ENCODE data around the gene DRAP1.

The DRAP1 gene

DNA sequence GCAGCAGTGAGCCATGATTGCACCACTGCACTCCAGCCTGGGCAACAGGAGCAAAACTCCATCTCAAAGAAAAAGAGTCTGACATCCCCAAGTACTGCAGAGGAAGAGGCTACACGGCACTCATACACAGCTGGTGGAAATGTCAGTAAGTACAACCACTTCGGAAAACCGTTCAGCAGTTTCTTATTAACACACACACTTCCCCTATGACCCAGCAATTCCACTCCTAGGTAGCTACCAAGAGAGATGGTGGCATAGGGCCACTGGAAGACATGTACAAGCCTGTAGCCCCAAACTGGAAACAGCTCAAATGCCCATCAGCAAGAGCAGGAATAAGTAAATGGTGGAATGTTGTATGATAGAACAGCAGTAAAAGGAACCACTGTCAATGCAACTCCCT, 3.3 kb downstream of the DRAP1 start:
- no peaks in the 10 kb centered on the region for H3K9me3 ChIP-seq (ENCODE audit: control insufficient read depth, low read depth, low read length)
- no peaks in the 10 kb centered on the region for H3K27me3 ChIP-seq (ENCODE audit: control insufficient read depth, insufficient read depth, low read length)
- no peak overlapping the region for H3K9ac ChIP-seq (ENCODE audit: low read length)
- no peak overlapping the region for H3K4me3 ChIP-seq (ENCODE audit: low read length)
- peaks cover 5% of the 10 kb centered on the region for H3K4me1 ChIP-seq (ENCODE audit: control insufficient read depth, low read depth, low read length)
- no peak overlapping the region for H3K27ac ChIP-seq (ENCODE audit: low read length)
- H3K36me3 ChIP-seq (ENCODE audit: control insufficient read depth, low read depth, low read length), result peaks cover 4% of the 10 kb centered on the region

DNA sequence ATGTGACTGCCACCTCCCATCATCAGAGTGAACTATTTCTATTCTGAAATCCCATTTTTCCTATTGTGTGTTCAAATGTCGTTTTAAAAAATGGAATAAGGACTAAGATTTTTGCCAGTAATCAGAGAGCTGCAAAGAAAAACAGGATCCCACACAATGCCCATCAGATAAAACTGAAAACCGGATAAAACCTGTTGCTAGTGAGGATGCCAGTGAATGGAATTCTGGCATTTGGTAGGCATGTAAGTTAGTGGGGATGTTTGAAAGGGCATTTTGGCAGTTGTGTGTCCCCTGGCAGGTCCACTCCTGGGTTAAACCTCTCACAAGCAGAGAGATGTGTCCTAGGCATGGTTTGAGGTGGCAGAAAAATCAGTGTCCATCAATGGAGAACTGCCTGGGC, 6.2 kb downstream of the DRAP1 start:
- H3K27me3 ChIP-seq (ENCODE audit: control insufficient read depth, insufficient read depth, low read length), result no peaks in the 10 kb centered on the region
- no peaks in the 10 kb centered on the region for H3K4me1 ChIP-seq (ENCODE audit: control insufficient read depth, low read depth, low read length)
- H3K9me3 ChIP-seq (ENCODE audit: control insufficient read depth, low read depth, low read length), result no peaks in the 10 kb centered on the region
- H3K36me3 ChIP-seq (ENCODE audit: control insufficient read depth, low read depth, low read length), result peaks cover 4% of the 10 kb centered on the region
- H3K27ac ChIP-seq (ENCODE audit: low read length), result no peak overlapping the region
- H3K4me3 ChIP-seq (ENCODE audit: low read length), result no peak overlapping the region
- no peak overlapping the region for H3K9ac ChIP-seq (ENCODE audit: low read length)

DNA sequence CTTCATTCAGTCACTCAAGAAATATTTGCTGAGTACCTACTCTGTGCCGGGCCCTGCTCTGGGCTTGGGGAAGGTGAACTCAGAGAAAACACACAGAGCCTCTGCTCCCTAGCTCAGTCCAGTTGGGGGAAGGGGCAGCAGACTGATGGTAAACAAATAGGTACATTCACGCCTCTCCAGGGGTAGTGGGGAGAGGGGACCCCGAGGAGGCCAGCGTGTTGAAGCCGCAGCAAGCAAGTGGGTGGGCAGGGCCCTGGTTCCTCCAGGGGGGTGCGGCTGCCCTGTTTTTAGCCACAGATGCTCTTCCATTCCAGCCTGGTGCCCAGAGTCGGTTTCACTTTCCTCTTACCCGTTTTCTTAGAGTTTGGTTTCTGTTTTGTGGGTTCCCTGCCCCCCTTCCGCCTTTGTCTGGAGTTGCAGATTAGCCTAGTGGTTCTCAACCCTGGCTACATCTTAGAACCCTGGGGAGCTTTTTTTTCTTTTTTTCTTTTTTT, 8.7 kb downstream of the DRAP1 start:
- no peak overlapping the region for H3K4me3 ChIP-seq (ENCODE audit: low read length)
- H3K36me3 ChIP-seq (ENCODE audit: control insufficient read depth, low read depth, low read length), result no peaks in the 10 kb centered on the region
- H3K27ac ChIP-seq (ENCODE audit: low read length), result no peak overlapping the region
- peaks cover 4% of the 10 kb centered on the region for H3K4me1 ChIP-seq (ENCODE audit: control insufficient read depth, low read depth, low read length)
- H3K9me3 ChIP-seq (ENCODE audit: control insufficient read depth, low read depth, low read length), result no peaks in the 10 kb centered on the region
- H3K9ac ChIP-seq (ENCODE audit: low read length), result no peak overlapping the region
- H3K27me3 ChIP-seq (ENCODE audit: control insufficient read depth, insufficient read depth, low read length), result no peaks in the 10 kb centered on the region

DNA sequence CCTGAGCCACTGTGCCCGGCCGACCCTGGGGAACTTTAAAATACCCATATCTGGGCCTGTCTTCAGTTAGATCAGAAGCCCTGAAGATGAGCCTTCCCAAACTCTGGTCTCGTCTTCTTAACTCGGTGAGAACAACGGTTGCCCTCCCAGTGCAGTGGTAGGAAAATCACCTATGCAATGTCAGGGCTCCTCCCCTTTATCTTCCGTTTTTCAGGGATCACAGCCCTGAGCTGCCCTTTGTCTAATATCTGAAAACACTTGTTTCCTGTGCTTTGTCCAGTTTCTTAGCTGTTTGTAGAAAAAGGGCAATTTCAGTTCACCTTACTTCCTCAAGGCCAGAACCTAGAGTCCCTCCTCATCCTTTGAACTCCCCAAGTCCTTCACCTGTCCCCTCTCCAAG, 9.4 kb downstream of the DRAP1 start:
- no peak overlapping the region for H3K27ac ChIP-seq (ENCODE audit: low read length)
- H3K9me3 ChIP-seq (ENCODE audit: control insufficient read depth, low read depth, low read length), result no peaks in the 10 kb centered on the region
- H3K36me3 ChIP-seq (ENCODE audit: control insufficient read depth, low read depth, low read length), result no peaks in the 10 kb centered on the region
- no peak overlapping the region for H3K4me3 ChIP-seq (ENCODE audit: low read length)
- no peaks in the 10 kb centered on the region for H3K27me3 ChIP-seq (ENCODE audit: control insufficient read depth, insufficient read depth, low read length)
- H3K4me1 ChIP-seq (ENCODE audit: control insufficient read depth, low read depth, low read length), result peaks cover 4% of the 10 kb centered on the region
- no peak overlapping the region for H3K9ac ChIP-seq (ENCODE audit: low read length)

DNA sequence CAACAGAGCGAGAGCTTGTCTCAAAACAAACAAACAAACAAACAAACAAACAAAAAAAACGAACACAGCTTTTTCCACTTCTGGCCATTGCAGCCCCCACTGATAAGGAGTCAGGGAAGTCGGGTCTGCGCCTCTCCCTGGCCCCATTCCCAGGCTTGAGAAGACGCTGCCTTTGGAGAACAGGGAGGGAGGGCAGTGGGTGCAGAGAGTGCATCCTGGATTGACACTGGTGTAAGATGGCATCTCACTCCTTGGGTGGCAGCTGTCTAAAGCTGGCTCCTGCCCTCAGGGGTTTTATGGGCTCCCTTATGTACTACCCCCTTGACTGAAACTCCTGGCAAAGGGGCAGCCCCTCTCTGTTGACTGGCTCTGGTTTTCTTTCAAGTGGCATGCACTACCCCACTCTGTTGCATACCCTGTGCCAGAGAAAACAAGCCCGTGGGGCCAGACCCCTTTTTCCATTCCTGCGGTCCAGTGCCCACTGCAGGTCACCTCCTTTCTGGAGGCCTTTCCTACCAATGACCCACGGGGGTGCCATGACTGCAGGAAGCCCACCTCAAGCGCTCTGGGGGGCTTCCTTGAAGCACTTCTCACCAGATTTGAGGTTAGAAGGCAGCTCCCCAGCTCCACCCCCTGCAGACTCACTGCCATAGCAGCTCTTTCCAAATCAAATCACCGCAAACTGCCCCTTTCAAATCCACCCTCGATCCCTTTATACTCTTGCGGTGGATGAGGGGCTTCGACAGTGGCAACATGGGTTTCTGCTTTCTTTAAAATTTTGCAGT, 12.7 kb downstream of the DRAP1 start:
- no peaks in the 10 kb centered on the region for H3K36me3 ChIP-seq (ENCODE audit: control insufficient read depth, low read depth, low read length)
- no peak overlapping the region for H3K27ac ChIP-seq (ENCODE audit: low read length)

DNA sequence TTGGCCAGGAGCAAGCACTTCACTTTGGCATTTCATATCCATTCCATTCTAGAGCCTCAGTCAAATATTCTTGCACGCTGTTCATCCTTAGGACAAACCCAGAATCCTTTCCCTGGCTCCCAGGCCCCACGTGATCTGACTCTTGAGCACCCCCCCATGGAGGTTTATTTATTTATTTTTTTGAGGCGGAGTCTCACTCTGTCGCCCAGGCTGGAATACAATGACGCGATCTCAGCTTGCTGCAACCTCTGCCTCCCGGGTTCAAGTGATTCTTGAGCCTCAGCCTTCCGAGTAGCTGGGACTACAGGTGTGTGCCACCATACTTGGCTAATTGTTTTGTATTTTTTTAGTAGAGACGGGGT, 13.3 kb downstream of the DRAP1 start:
- no peak overlapping the region for H3K4me3 ChIP-seq (ENCODE audit: low read length)
- peaks cover 4% of the 10 kb centered on the region for H3K4me1 ChIP-seq (ENCODE audit: control insufficient read depth, low read depth, low read length)
- H3K36me3 ChIP-seq (ENCODE audit: control insufficient read depth, low read depth, low read length), result no peaks in the 10 kb centered on the region
- H3K27me3 ChIP-seq (ENCODE audit: control insufficient read depth, insufficient read depth, low read length), result no peaks in the 10 kb centered on the region
- H3K27ac ChIP-seq (ENCODE audit: low read length), result no peak overlapping the region
- H3K9ac ChIP-seq (ENCODE audit: low read length), result no peak overlapping the region
- no peaks in the 10 kb centered on the region for H3K9me3 ChIP-seq (ENCODE audit: control insufficient read depth, low read depth, low read length)

More for the DNA sequence above, 12.7 kb downstream of the DRAP1 start:
- Histone ChIP-seq H3K4me1 (ENCODE audit: control insufficient read depth, low read depth, low read length) (peaks cover 4% of the 10 kb centered on the region), H3K27me3 (ENCODE audit: control insufficient read depth, insufficient read depth, low read length) (no peaks in the 10 kb centered on the region), H3K9ac (ENCODE audit: low read length) (no peak overlapping the region), H3K9me3 (ENCODE audit: control insufficient read depth, low read depth, low read length) (no peaks in the 10 kb centered on the region), H3K4me3 (ENCODE audit: low read length) (no peak overlapping the region)

DNA sequence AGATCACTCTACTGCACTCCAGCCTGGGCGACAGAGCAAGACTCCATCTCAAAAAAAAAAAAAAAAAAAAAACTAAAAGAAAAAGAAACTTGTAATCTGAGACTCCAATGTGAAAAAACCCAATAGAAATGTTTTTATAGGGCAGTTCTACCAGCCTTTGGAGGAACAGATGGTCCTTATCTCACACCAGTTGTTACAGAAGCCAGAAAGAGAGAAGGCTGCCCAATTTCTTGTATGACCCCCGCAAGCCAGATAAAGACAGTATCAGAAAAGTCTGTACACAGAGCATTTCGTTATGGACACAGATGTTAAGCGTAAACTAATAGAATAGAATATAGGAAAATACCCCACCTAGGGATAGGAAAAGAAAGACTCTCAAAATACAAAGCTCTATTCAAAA, 14.8 kb downstream of the DRAP1 start:
- no peaks in the 10 kb centered on the region for H3K27me3 ChIP-seq (ENCODE audit: control insufficient read depth, insufficient read depth, low read length)
- H3K4me3 ChIP-seq (ENCODE audit: low read length), result no peak overlapping the region
- no peak overlapping the region for H3K27ac ChIP-seq (ENCODE audit: low read length)
- H3K9ac ChIP-seq (ENCODE audit: low read length), result no peak overlapping the region
- H3K36me3 ChIP-seq (ENCODE audit: control insufficient read depth, low read depth, low read length), result no peaks in the 10 kb centered on the region
- peaks cover 4% of the 10 kb centered on the region for H3K4me1 ChIP-seq (ENCODE audit: control insufficient read depth, low read depth, low read length)
- no peaks in the 10 kb centered on the region for H3K9me3 ChIP-seq (ENCODE audit: control insufficient read depth, low read depth, low read length)

DNA sequence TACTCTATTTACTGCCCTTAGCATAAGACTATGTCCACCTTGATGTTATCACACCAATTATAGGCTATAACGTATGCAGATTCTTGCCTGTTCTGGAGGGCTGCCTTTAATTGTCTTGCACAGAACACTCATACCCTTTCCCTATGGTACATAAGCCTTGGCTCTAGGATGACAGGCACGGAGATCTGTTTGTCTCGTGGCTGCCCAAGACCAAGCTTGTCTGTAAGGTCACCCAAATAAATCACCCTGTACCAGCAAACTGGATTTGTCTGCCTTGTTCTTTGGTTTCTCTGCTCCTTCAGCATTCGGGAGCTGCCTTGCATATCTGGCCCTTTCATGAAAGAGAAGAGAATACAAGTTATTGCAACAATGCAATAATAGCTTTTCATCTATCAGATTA, 18.5 kb downstream of the DRAP1 start:
- H3K27ac ChIP-seq (ENCODE audit: low read length), result no peak overlapping the region
- H3K27me3 ChIP-seq (ENCODE audit: control insufficient read depth, insufficient read depth, low read length), result no peaks in the 10 kb centered on the region
- no peaks in the 10 kb centered on the region for H3K9me3 ChIP-seq (ENCODE audit: control insufficient read depth, low read depth, low read length)
- H3K9ac ChIP-seq (ENCODE audit: low read length), result no peak overlapping the region
- H3K36me3 ChIP-seq (ENCODE audit: control insufficient read depth, low read depth, low read length), result no peaks in the 10 kb centered on the region
- H3K4me1 ChIP-seq (ENCODE audit: control insufficient read depth, low read depth, low read length), result no peaks in the 10 kb centered on the region
- H3K4me3 ChIP-seq (ENCODE audit: low read length), result no peak overlapping the region

DNA sequence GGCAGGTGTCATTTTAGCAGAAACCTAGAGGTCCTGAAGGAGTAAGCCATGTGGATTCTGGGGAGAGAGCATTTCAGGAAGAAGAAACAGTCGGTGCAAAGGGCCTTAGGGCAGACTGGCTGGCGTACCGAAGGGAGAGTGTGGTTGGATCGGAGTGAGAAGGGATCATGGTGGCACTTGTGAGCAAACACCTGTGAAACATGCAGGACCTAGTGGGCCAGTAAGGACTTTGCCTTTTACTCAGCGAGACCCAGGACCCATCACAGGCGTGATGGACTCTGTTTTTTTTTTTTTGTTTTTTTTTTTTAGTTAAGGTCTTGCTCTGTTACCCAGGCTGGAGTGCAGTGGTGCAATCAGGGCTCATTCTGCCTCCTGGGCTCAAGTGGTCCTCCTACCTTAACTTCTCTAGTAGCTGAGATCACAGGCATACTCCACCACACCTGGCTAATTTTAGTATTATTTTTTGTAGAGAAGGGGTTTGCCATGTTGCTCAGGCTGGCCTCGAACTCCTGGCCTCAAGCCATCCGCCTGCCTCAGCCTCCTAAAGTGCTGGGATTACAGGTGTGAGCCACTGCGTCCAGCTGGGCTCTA, 22.6 kb downstream of the DRAP1 start:
- H3K4me3 ChIP-seq (ENCODE audit: low read length), result no peak overlapping the region
- no peak overlapping the region for H3K9ac ChIP-seq (ENCODE audit: low read length)
- no peaks in the 10 kb centered on the region for H3K9me3 ChIP-seq (ENCODE audit: control insufficient read depth, low read depth, low read length)
- H3K36me3 ChIP-seq (ENCODE audit: control insufficient read depth, low read depth, low read length), result no peaks in the 10 kb centered on the region
- no peak overlapping the region for H3K27ac ChIP-seq (ENCODE audit: low read length)
- no peaks in the 10 kb centered on the region for H3K27me3 ChIP-seq (ENCODE audit: control insufficient read depth, insufficient read depth, low read length)
- peaks cover 15% of the 10 kb centered on the region for H3K4me1 ChIP-seq (ENCODE audit: control insufficient read depth, low read depth, low read length)

DNA sequence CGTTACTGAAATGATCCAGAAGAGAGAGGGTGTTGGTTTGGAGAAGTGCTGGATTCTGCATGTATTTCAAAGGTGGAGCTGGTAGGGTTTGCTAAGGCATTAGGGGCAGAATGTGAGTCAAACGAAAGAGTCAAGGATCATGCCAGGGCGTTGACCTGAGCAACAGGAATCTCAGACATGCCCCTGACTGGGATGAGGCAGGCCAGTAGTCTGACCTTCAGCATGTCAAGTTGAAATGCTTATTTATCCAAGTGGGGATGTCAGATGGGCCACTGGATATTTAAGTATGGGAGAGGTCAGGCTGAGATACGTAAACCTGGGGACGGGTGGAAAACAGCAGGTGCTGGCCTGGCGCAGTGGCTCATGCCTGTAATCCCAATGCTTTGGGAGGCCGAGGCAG, 23.3 kb downstream of the DRAP1 start:
- Histone ChIP-seq H3K27me3 (ENCODE audit: control insufficient read depth, insufficient read depth, low read length) (no peaks in the 10 kb centered on the region), H3K4me3 (ENCODE audit: low read length) (no peak overlapping the region), H3K27ac (ENCODE audit: low read length) (no peak overlapping the region), H3K9ac (ENCODE audit: low read length) (no peak overlapping the region), H3K4me1 (ENCODE audit: control insufficient read depth, low read depth, low read length) (peaks cover 18% of the 10 kb centered on the region), H3K9me3 (ENCODE audit: control insufficient read depth, low read depth, low read length) (no peaks in the 10 kb centered on the region), H3K36me3 (ENCODE audit: control insufficient read depth, low read depth, low read length) (no peaks in the 10 kb centered on the region)

DNA sequence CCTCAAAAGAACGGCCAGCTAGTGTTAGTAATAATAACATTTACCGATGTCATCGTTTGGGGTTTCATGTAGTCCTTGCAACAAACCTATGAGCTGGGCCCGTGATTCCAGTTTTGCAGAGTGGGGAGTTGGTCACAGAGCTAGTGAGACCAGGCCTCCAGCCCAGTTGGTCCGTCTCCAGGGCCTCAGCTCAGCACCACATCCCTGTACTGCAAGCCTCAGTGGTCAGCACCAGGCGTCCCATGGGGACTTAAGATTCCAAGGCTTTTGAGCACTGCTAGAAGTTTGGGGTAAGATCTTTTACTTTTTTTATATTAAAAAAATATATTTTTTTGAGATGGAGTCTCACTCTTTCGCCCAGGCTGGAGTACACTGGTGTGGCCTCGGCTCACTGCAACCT, 25.0 kb downstream of the DRAP1 start:
- Histone ChIP-seq H3K27ac (ENCODE audit: low read length) (no peak overlapping the region), H3K4me3 (ENCODE audit: low read length) (no peak overlapping the region), H3K27me3 (ENCODE audit: control insufficient read depth, insufficient read depth, low read length) (no peaks in the 10 kb centered on the region), H3K9me3 (ENCODE audit: control insufficient read depth, low read depth, low read length) (no peaks in the 10 kb centered on the region), H3K36me3 (ENCODE audit: control insufficient read depth, low read depth, low read length) (no peaks in the 10 kb centered on the region), H3K4me1 (ENCODE audit: control insufficient read depth, low read depth, low read length) (peaks cover 18% of the 10 kb centered on the region), H3K9ac (ENCODE audit: low read length) (no peak overlapping the region)

DNA sequence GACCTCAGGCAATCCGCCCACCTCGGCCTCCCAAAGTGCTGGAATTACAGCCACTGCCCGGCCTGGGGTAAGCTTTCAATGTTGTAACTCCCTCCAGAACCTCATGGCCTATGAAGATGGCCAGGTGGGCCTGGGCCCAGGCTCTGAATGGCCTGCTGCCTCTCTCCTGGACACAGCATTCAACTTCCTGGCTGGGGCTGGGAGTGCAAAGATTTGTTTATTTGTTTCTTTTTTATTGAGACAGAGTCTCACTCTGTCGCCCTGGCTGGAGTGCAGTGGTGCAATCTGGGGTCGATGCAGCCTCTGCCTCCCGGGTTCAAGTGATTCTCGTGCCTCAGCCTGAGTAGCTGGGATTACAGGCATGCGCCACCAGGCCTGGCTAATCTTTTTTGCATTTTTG, 25.5 kb downstream of the DRAP1 start:
- Histone ChIP-seq H3K9me3 (ENCODE audit: control insufficient read depth, low read depth, low read length) (no peaks in the 10 kb centered on the region), H3K9ac (ENCODE audit: low read length) (peak overlapping the region; percentile 44), H3K27ac (ENCODE audit: low read length) (no peak overlapping the region), H3K36me3 (ENCODE audit: control insufficient read depth, low read depth, low read length) (no peaks in the 10 kb centered on the region), H3K4me3 (ENCODE audit: low read length) (no peak overlapping the region), H3K27me3 (ENCODE audit: control insufficient read depth, insufficient read depth, low read length) (no peaks in the 10 kb centered on the region), H3K4me1 (ENCODE audit: control insufficient read depth, low read depth, low read length) (peaks cover 18% of the 10 kb centered on the region)

Measured in iPS-18a (cell line).